SK-N-SH treated with all-trans-retinoic acid at 6 μM for 48 hours (cell line): Measurements from ENCODE around the gene HDAC10.

ENCODE experiments used
- CSDC2 ChIP-seq: fragments of 250-450 bp; sonication (Bioruptor Pico); IDR thresholded peaks from 2 replicates; pipeline ENCODE4 v1.5.0; 2020; ENCODE audit warnings: mild to moderate bottlenecking, moderate library complexity
- TF ChIP-seq, protein P1 (sequence below): fragments of 250-450 bp; sonication (Bioruptor Pico); IDR thresholded peaks from 2 replicates; pipeline ENCODE4 v1.5.1; 2020; ENCODE audit warnings: low read depth, mild to moderate bottlenecking, moderate library complexity
- TF ChIP-seq, protein P2 (sequence below): fragments of 250-450 bp; sonication (Bioruptor Pico); IDR thresholded peaks from 2 replicates; pipeline ENCODE4 v1.8.0; 2020; ENCODE audit warnings: mild to moderate bottlenecking, moderate library complexity, borderline replicate concordance

DNA sequence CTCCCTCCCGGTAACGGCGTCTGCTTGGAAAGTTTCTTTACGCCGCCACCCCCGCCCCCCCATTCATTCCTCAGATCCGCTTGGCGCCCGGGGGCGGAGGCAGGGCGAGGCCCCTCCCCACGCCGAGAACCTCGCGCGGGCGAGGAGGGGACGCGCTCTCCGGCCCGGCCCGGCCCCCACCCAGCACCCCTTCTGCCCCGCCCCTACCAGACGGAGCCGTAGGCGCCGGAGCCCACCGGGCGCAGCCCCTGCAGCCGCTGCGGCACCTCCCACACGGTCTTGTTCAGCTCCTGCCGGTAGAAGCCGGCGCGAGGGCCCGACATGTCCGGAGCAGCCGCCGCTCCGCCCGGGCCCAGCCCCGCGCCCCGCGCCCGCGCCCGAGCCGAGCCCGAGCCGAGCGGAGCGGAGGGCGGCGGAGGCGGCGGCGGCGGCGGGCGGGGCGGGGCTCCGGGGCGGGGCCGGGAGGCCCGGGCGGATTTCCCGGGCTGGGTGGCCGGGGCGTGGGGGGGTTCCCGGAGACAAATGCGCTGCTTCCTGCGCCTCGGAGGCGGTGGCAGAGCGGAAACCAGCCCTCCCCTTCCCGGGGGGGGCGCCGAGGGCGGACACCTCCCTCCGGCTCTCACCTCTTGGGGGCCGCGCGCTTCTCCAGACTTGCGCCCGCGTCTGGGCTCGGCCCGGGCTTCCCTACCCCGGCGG lies 19.1 kb upstream of the HDAC10 start, which contains the start of gene MAPK11:
- TF ChIP-seq, protein P1, sequence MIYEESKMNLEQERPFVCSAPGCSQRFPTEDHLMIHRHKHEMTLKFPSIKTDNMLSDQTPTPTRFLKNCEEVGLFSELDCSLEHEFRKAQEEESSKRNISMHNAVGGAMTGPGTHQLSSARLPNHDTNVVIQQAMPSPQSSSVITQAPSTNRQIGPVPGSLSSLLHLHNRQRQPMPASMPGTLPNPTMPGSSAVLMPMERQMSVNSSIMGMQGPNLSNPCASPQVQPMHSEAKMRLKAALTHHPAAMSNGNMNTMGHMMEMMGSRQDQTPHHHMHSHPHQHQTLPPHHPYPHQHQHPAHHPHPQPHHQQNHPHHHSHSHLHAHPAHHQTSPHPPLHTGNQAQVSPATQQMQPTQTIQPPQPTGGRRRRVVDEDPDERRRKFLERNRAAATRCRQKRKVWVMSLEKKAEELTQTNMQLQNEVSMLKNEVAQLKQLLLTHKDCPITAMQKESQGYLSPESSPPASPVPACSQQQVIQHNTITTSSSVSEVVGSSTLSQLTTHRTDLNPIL (CRISPR knock-in tag), result no peak
- TF ChIP-seq, protein P2, sequence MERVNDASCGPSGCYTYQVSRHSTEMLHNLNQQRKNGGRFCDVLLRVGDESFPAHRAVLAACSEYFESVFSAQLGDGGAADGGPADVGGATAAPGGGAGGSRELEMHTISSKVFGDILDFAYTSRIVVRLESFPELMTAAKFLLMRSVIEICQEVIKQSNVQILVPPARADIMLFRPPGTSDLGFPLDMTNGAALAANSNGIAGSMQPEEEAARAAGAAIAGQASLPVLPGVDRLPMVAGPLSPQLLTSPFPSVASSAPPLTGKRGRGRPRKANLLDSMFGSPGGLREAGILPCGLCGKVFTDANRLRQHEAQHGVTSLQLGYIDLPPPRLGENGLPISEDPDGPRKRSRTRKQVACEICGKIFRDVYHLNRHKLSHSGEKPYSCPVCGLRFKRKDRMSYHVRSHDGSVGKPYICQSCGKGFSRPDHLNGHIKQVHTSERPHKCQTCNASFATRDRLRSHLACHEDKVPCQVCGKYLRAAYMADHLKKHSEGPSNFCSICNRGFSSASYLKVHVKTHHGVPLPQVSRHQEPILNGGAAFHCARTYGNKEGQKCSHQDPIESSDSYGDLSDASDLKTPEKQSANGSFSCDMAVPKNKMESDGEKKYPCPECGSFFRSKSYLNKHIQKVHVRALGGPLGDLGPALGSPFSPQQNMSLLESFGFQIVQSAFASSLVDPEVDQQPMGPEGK, result peak; percentile 98
- TF ChIP-seq CSDC2 (CRISPR knock-in tag), result no peak
